Measurements from ENCODE around the gene SUSD1.

DNA sequence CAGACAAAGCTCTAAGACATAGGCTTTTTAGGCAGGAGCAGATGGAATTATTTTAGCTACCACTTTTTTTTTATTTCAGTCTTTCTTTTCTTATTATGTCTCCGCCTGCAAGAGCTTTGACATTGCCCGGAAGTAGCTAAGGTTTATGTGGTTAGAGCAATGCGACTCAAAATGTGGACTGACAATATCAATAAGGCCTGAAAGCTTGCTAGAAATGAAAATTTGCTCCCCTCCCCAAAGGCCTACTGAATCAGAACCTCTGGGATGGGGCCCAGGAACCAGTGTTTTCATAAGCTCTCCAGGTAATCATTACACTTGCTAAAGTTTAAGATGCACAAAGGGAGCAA lies 81.3 kb downstream of the SUSD1 start:
- TF ChIP-seq, protein P1, sequence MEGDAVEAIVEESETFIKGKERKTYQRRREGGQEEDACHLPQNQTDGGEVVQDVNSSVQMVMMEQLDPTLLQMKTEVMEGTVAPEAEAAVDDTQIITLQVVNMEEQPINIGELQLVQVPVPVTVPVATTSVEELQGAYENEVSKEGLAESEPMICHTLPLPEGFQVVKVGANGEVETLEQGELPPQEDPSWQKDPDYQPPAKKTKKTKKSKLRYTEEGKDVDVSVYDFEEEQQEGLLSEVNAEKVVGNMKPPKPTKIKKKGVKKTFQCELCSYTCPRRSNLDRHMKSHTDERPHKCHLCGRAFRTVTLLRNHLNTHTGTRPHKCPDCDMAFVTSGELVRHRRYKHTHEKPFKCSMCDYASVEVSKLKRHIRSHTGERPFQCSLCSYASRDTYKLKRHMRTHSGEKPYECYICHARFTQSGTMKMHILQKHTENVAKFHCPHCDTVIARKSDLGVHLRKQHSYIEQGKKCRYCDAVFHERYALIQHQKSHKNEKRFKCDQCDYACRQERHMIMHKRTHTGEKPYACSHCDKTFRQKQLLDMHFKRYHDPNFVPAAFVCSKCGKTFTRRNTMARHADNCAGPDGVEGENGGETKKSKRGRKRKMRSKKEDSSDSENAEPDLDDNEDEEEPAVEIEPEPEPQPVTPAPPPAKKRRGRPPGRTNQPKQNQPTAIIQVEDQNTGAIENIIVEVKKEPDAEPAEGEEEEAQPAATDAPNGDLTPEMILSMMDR (IDR thresholded peaks at IDR 0.05; ENCODE audit: extremely low read depth in 1 of 2, insufficient read depth in 1 of 2, low read depth in 1 of 2, low read length in 2 of 2) = no peak
- no peak for TF ChIP-seq POLR2A (IDR thresholded peaks at IDR 0.05; ENCODE audit: low read depth, low read length)
- no peak for TF ChIP-seq MYC (IDR thresholded peaks at IDR 0.05; ENCODE audit: low read depth, low read length)
- no peak for TF ChIP-seq EZH2 (IDR thresholded peaks at IDR 0.05; ENCODE audit: borderline replicate concordance, low read depth, low read length, severe bottlenecking)
- no peak for TF ChIP-seq POLR2AphosphoS5 (IDR thresholded peaks at IDR 0.05; ENCODE audit: insufficient read depth, low read depth, low read length)
- TF ChIP-seq, protein P2, sequence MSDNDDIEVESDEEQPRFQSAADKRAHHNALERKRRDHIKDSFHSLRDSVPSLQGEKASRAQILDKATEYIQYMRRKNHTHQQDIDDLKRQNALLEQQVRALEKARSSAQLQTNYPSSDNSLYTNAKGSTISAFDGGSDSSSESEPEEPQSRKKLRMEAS (IDR thresholded peaks at IDR 0.05; ENCODE audit: insufficient read depth, insufficient read length) = no peak
- no peak for TF ChIP-seq JUN (IDR thresholded peaks at IDR 0.05; ENCODE audit: borderline replicate concordance, insufficient read depth, insufficient read length, low read depth)
- TF ChIP-seq GATA2 (IDR thresholded peaks at IDR 0.05; ENCODE audit: insufficient read depth, insufficient read length, low read depth, low read length) = no peak
- no peak for TF ChIP-seq FOS (IDR thresholded peaks at IDR 0.05; ENCODE audit: borderline replicate concordance, insufficient read depth, low read length)

Data from endothelial cell of umbilical vein (primary cell).